Ovary (tissue), 9 donors: ENCODE data around the gene DOCK11. TPM values are rescaled to one million over a fixed set of nuclear protein-coding genes. Genes with fewer than 3 reads are reported as not detected.

ENCODE experiments used
- DNase-seq, 5 donors: peaks; one replicate each; pipeline ENCODE4 v3.0.0-alpha.2; 2019 to 2020
- H3K27ac ChIP-seq, 2 donors: fragments of 200-600 bp; one replicate each; pipeline versions ENCODE4 v1.5.1 to v1.8.0; 2019 to 2022
- H3K27me3 ChIP-seq: fragments of 200-600 bp; one replicate; pipeline ENCODE4 v1.8.0; 2022
- H3K36me3 ChIP-seq: fragments of 200-600 bp; sonication (generic); one replicate; pipeline ENCODE4 v1.5.1; 2019
- H3K4me1 ChIP-seq: one replicate; pipeline ENCODE4 v1.8.1; 2013; ENCODE audit warnings: mild to moderate bottlenecking, moderate library complexity; ENCODE audit not compliant: insufficient read depth
- H3K4me3 ChIP-seq: fragments of 200-600 bp; sonication (generic); one replicate; pipeline ENCODE4 v1.5.1; 2017
- H3K9me3 ChIP-seq, 2 donors: fragments of 200-600 bp in 1 of 2; sonication (generic) in 1 of 2; one replicate each; pipeline versions ENCODE4 v1.5.1 to v1.8.1; 2013 to 2019; ENCODE audit warnings: mild to moderate bottlenecking in 1 of 2, moderate library complexity in 1 of 2
- CTCF ChIP-seq, 3 donors: fragments of 450-650 bp in 2 of 3; fragments of 200-600 bp in 1 of 3; IDR thresholded peaks; one replicate each; pipeline versions ENCODE4 v1.5.1 to v1.8.0; 2016 to 2022; ENCODE audit warnings: antibody characterized with exemption in 3 of 3, mild to moderate bottlenecking in 1 of 3
- EP300 ChIP-seq: sonication (generic); formaldehyde crosslinking; IDR thresholded peaks from one replicate; pipeline ENCODE4 v1.6.1; 2017; ENCODE audit warnings: antibody characterized with exemption
- POLR2A ChIP-seq: fragments of 450-650 bp; IDR thresholded peaks from one replicate; pipeline ENCODE4 v1.6.1; 2017; ENCODE audit warnings: antibody characterized with exemption, mild to moderate bottlenecking, moderate library complexity
- WGBS, 3 donors: extraction: QIAGEN DNeasy Blood & Tissue Kit in 1 of 3; methylation state at CpG; one replicate each; pipeline versions ENCODE4 v1.1.5 to v1.1.7; 2013 to 2017; 5-methylcytosine and 5-hydroxymethylcytosine counted together
- intact Hi-C, 4 donors: fragments of 100-400 bp; cut with DNase I; formaldehyde crosslinking; loops; one replicate each; pipeline versions ENCODE4 v1.11.0 to v1.15.1; 2022 to 2023
- polyA plus RNA-seq, 2 donors: library from polyadenylated mRNA; stranded (reverse); fragments of 200-250 nt in 1 of 2; fragments of 350-450 nt in 1 of 2; fragmentation: Illumina TruSeq in 1 of 2; extraction: RNeasy Lipid Tissue Mini Kit (QIAGEN cat#74804) in 1 of 2; gene quantifications; one replicate each; pipeline ENCODE4 v1.2.3, GENCODE V29; 2013 to 2014
- total RNA-seq, 7 donors: library from RNA; depleted of rRNA in 2 of 7; stranded (reverse); fragments of >200 nt in 2 of 7; fragmentation: NEBNext Ultra II Directional in 3 of 7; extraction: Animal tissue kit (Norgen Biotek cat#: 25700) in 3 of 7; gene quantifications; one replicate each; pipeline versions ENCODE4 v1.1.0 to v1.2.4, GENCODE V29; 2016 to 2023
- donor health status: DM: no; HTN: no; CAD: no; lungs with moderate emphysema.
- donor health status: DM: no; HTN: no; CAD: no.
- donor health status: Bipolar disorder and iron deficiency.
- donor health status: DM: yes; HTN: yes; CAD: no.
- donor health status: DM: no; HTN: no; CAD: no.
- donor health status: DM: yes; HTN: yes; CAD: no.

Gene DOCK11
- total and polyA plus RNA-seq, 9 donors, result 3.6 to 18.5 (median 6.1) TPM

GRCh38 chrX:118566359-118566758 lies 70.7 kb downstream of the DOCK11 start:
- no peaks in the 10 kb centered on the region for H3K9me3 ChIP-seq
- no peaks in the 10 kb centered on the region for H3K4me1 ChIP-seq
- H3K4me3 ChIP-seq, result no peak overlapping the region
- WGBS, 3 donors, result 35 to 46% (median 46%) methylated on average over 3 of the region's 3 CpGs
- no peak for TF ChIP-seq EP300
- no peak for TF ChIP-seq CTCF (IDR thresholded peaks at IDR 0.05)
- TF ChIP-seq POLR2A, result no peak
- no peaks in the 10 kb centered on the region for H3K27me3 ChIP-seq
- no peak for DNase-seq
- intact Hi-C loops, result no loop called here
- H3K27ac ChIP-seq, result no peak overlapping the region
- H3K36me3 ChIP-seq, result no peaks in the 10 kb centered on the region

GRCh38 chrX:118569676-118570075 lies 74.1 kb downstream of the DOCK11 start:
- H3K27me3 ChIP-seq, result no peaks in the 10 kb centered on the region
- no peak for TF ChIP-seq POLR2A
- no peak for TF ChIP-seq CTCF (IDR thresholded peaks at IDR 0.05)
- no peaks in the 10 kb centered on the region for H3K9me3 ChIP-seq
- DNase-seq, result no peak
- 49 to 50% (median 49%) methylated on average over 3 of the region's 3 CpGs for WGBS, 3 donors
- no peaks in the 10 kb centered on the region for H3K36me3 ChIP-seq
- H3K4me3 ChIP-seq, result no peak overlapping the region
- H3K27ac ChIP-seq, result no peak overlapping the region
- intact Hi-C loops, result no loop called here
- H3K4me1 ChIP-seq, result no peaks in the 10 kb centered on the region

- Histone ChIP-seq H3K27me3 (no peaks in the 10 kb centered on the region), H3K4me3 (no peak overlapping the region), H3K4me1 (no peaks in the 10 kb centered on the region), H3K9me3 (no peaks in the 10 kb centered on the region), H3K27ac (no peak overlapping the region), H3K36me3 (no peaks in the 10 kb centered on the region)
- WGBS, 3 donors, result 63 to 67% (median 65%) methylated on average over 2 of the region's 2 CpGs
- intact Hi-C loops, result no loop called here
- TF ChIP-seq EP300, result no peak
- TF ChIP-seq POLR2A, result no peak
- no peak for TF ChIP-seq CTCF (IDR thresholded peaks at IDR 0.05)
- DNase-seq, result no peak
Measured at GRCh38 chrX:118570209-118570608, 74.6 kb downstream of the DOCK11 start.

- H3K4me3 ChIP-seq, result no peak overlapping the region
- no peak for TF ChIP-seq CTCF (IDR thresholded peaks at IDR 0.05)
- no peak for TF ChIP-seq EP300
- TF ChIP-seq POLR2A, result no peak
- DNase-seq, result no peak
- intact Hi-C loops, result no loop called here
- H3K4me1 ChIP-seq, result no peaks in the 10 kb centered on the region
- no peak overlapping the region for H3K27ac ChIP-seq
- H3K36me3 ChIP-seq, result no peaks in the 10 kb centered on the region
- 61 to 80% (median 71%) methylated on average over 3 of the region's 3 CpGs for WGBS, 3 donors
- no peaks in the 10 kb centered on the region for H3K9me3 ChIP-seq
- H3K27me3 ChIP-seq, result no peaks in the 10 kb centered on the region
Measured at GRCh38 chrX:118571836-118572235, 76.2 kb downstream of the DOCK11 start.

GRCh38 chrX:118574666-118575065 lies 79.1 kb downstream of the DOCK11 start:
- H3K9me3 ChIP-seq, result no peaks in the 10 kb centered on the region
- H3K4me3 ChIP-seq, result no peak overlapping the region
- H3K27me3 ChIP-seq, result no peaks in the 10 kb centered on the region
- no peaks in the 10 kb centered on the region for H3K36me3 ChIP-seq
- no peaks in the 10 kb centered on the region for H3K4me1 ChIP-seq
- 82 to 88% (median 85%) methylated on average over 4 of the region's 4 CpGs for WGBS, 3 donors
- DNase-seq, result no peak
- intact Hi-C loops, result no loop called here
- H3K27ac ChIP-seq, result no peak overlapping the region
- TF ChIP-seq CTCF (IDR thresholded peaks at IDR 0.05), result no peak
- no peak for TF ChIP-seq POLR2A
- no peak for TF ChIP-seq EP300
